Iris pigment epithelial cell (primary cell): ENCODE data around the gene NDUFV1.
"Not testable (repeated sequence)": the region's sequence is repeated elsewhere in the genome, so short reads cannot be mapped to it uniquely, and the experiment has no call there.

ENCODE experiments used
- DNase-seq: peaks from one replicate; pipeline ENCODE4 v3.0.0-alpha.2; 2011; ENCODE audit warnings: low read depth

The NDUFV1 gene

DNA sequence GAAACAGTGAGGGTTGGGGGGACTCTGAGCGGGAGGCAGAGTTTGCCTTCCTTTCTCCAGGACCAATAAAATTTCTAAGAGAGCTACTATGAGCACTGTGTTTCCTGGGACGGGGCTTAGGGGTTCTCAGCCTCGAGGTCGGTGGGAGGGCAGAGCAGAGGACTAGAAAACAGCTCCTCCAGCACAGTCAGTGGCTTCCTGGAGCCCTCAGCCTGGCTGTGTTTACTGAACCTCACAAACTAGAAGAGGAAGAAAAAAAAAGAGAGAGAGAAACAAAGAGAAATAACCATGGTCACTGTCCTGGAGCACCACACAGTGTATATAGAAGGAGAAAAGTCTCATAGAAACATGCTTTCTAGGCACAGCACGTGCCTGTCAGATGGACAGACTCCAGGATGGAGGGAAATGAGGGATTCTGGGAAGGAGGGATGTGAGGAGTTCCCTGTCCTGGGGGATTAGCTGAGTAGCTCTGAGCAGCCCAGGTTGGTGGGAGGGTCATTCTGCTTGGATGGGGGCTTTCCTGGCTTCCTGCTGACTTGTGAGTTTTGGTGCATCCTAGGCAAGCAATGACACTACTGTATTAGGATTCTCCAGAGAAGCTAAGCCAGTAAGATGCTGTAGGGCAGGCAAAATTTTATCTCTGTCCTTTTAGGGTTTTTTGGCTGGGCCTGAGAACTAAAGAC, 20.0 kb upstream of the NDUFV1 start:
- no peak for DNase-seq

DNA sequence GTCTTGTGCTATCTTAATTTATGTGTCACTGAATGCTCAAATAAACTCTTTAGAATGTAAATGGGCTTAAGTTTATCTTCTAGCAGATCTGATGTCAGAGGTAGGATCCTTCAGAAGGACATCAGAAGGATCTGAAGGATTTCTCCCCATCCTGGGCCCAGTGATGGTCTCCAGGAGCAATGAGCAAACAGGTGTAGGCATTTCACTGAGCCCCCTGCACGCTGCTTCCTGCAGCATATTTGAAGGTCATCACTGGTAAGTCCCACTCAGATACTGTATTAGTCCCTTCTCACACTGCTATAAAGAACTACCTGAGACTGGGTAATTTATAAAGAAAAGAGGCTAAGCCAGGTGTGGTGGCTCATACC, 18.6 kb upstream of the NDUFV1 start:
- no peak for DNase-seq

DNA sequence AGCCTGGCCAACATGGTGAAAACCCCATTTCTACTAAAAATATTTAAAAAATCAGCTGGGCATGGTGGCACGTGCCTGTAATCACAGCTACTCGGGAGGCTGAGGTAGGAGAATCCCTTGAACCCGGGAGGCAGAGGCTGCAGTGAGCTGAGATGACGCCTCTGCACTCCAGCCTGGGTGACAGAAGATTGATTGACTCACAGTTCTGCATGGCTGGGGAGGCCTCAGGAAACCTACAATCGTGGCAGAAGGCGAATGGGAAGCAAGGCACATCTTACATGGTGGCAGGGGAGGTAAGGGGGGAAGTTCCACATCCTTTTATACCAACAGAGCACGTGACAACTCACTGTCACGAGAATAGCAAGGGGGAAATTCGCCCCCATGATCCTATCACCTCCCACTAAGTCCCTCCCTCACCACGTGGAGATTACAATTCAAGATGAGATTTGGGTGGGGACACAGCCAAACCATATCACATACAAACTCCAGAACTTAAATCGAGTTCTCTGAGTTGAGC, 17.8 kb upstream of the NDUFV1 start:
- DNase-seq: not testable (repeated sequence)

DNA sequence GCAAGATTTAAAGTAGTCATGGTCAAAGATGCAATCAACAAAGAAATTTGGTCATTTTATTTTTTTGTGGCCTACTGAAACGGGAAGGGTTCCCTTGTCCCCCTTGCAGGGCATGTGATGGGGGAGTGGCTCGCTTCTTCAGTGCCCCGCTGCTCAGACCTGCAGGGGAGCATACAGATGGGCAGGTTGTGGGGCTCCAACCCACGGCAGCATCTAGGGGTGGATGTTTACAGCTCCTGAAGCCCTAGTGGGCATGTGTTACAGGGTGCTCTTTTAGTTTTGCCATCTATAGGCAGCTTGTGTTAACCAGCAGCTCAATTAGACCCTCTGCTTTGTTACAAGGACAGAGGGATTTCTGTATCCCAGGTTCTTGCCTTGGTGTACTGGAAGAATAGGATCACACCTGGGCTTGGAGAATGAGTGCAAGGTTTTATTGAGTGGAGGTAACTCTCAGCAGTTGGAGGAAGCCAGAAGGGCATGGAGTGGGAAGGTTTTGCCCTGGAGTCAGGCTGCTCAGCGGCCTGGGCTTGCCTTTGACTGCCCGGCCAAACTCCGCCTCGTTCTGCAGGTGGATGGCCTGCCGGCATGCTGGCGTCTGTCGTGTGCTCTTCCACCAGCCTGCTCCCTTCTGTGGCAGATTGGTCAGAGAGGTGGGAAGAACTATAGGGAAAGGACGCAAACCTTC, 13.7 kb upstream of the NDUFV1 start:
- no peak for DNase-seq

DNA sequence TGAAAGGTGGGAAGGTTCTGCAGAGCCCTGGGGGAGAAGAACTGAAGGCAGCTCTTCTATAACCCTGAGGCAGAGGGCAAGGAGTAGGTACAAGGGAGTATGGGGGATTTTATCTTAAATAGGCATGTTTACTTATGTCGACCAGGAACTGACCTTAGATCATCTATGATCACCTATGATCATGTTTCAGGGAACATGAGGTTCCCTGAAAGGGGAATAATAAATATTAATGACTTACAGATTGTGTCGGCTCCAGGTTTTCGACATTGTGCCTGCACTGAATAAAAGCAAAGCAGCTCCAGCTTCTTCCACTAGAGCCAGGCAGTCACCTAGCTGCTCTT, 13.2 kb upstream of the NDUFV1 start:
- no peak for DNase-seq

DNA sequence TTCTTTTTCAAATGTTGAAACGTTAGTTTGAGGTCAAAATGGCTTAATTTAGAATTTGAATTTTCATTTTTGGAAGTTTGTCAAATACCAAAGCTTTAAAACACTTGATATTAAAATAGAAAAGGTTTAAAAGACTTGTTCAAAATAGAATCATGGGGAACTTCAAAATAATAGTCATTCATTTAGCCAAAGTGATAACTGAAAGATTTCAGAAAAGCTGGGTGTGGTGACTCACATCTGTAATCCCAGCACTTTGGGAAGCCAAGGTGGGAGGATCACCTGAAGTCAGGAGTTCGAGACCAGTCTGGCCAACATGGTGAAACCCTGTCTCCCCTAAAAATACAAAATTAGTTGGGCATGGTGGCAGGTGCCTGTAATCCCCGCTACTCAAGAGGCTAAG, 12.3 kb upstream of the NDUFV1 start:
- no peak for DNase-seq

DNA sequence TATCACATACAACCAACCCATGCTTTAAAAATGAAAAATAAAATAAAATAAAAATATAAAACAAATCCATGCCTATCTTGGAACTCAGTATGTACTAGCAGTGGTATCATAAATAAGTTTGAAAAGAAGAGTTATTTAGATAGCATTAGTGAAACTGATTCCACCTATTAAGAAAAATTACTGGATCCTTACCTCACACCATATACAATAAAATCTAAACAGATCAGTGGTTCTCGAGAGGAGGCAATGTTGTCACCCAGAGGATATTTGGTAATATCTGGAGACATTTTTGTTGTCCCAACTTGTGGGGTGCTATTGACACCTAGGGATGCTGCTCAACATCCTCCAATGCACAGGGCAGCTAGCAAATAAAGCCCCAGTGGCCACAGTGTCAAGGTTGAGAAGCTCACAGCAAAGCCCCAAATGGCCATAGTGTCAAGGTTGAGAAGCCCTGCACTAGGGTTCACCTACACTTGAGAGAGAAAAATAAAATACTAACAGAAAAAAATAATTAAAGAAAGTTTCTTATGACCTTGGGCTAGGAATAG, 9.9 kb upstream of the NDUFV1 start:
- DNase-seq: no peak

DNA sequence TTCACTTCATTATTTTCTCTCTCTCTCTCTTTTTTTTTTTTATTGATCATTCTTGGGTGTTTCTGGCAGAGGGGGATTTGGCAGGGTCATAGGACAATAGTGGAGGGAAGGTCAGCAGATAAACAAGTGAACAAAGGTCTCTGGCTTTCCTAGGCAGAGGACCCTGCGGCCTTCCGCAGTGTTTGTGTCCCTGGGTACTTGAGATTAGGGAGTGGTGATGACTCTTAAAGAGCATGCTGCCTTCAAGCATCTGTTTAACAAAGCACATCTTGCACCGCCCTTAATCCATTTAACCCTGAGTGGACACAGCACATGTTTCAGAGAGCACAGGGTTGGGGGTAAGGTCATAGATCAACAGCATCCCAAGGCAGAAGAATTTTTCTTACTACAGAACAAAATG, 9.3 kb upstream of the NDUFV1 start:
- not testable (repeated sequence) for DNase-seq

DNA sequence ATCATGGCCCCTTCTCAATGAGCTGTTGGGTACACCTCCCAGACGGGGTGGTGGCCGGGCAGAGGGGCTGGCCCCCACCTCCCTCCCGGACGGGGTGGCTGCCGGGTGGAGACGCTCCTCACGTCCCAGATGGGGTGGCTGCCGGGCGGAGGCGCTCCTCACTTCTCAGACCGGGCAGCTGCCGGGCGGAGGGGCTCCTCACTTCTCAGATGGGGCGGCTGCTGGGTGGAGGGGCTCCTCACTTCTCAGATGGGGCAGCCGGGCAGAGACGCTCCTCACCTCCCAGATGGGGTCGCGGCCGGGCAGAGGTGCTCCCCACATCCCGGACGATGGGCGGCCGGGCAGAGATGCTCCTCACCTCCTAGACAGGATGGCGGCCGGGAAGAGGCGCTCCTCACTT, 8.8 kb upstream of the NDUFV1 start:
- DNase-seq: not testable (repeated sequence)

DNA sequence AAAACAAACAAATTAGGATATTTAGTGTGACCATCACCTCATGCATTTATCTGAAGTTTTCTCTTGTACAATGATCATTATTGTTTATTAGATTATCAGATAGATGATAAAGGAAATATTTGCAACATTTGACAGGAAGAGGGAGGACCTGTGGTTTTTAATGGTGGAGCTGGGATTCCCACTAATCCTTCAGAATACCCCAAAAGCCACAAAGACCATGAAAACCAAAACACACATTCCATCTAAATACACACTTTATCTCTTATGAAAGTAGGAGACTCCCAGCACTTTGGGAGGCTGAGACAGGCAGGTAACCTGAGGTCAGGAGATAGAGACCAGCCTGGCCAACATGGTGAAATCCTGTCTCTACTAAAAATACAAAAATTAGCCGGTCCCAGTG, 7.6 kb upstream of the NDUFV1 start:
- DNase-seq: no peak

DNA sequence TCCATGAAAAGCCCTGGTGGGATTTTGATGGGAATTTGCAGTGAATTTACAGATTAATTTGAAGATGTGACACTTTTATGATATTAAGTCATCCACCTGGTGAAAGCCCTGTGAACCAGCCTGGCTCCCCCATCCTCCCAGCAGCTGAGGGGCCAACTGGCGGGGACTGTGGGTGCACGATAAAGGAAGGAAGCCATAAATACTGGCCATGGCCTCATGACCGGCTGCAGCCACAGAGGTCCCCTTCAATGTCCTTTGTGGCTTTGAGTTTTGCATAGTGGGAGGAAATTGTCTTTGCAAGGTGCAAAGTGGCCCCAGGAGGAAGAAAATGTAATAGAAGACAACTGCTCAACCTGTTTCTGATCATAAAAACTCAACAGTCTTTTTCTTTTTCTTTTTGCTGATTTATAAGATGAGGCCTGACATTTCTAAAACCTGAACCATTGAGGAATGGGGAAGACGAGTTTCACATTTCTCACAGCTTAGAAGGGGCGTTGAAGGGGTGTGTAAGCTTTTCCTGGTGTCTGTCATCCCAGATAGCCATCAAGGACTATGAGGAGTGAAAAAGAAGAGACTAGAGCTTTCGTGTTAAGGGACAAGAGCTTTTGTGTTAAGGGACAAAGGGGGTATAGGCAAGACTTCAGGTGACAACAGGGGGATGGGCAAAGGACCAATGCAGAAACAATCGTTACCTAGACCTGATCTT, 6.3 kb upstream of the NDUFV1 start:
- no peak for DNase-seq

DNA sequence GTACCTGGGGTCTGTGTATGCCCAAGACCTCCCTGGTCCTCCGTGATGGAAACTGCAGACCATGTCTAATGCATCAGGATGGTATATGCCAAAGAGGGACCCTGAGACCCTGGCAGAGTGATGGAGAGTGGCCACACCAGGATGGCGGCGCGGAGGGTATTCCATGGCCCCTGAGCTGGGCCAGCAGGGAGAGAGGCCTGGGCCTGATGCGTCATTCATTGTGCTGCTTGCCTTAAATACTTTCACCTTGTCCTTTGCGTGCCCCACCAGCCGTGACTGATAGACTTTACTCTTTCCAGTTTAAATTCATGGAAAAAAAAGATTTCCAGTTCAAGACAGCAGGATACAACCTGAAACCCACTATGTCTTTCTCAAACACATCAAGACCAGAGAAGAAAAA, 5.6 kb upstream of the NDUFV1 start:
- no peak for DNase-seq

DNA sequence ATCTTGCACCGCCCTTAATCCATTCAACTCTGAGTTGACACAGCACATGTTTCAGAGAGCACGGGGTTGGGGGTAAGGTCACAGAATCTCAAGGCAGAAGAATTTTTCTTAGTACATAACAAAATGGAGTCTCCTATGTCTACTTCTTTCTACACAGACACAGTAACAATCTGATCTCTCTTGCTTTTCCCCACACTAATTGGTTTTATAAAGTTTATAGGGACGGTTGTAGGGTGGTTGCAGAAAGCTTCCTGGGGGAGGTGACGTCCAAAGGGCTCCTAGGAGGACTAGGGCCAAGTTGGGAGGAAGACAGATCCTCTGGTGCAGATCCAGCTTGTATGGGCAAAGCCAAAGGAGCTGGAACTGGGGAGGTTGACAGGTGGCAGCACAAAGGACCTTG, 2.6 kb upstream of the NDUFV1 start:
- DNase-seq: not testable (repeated sequence)

DNA sequence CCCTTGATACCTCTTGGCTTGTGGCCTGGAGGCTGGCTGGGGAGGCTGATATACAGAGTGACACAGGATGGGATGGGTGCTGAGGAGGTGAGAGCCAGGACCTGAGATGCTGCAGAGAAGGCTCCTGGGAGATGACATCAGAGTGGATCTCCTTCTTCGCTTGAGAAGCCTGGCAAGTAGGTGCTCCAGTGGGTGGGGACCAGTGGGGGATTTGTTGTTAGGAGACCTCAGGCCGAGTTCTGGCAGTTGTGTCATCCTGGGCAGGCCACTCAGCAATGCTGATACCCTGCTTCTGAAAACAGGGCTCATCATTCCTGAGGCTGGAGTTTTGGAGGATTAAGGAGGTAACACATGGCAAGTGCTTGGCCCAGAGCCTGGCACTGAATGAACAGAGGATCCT, 1.9 kb upstream of the NDUFV1 start:
- no peak for DNase-seq

DNA sequence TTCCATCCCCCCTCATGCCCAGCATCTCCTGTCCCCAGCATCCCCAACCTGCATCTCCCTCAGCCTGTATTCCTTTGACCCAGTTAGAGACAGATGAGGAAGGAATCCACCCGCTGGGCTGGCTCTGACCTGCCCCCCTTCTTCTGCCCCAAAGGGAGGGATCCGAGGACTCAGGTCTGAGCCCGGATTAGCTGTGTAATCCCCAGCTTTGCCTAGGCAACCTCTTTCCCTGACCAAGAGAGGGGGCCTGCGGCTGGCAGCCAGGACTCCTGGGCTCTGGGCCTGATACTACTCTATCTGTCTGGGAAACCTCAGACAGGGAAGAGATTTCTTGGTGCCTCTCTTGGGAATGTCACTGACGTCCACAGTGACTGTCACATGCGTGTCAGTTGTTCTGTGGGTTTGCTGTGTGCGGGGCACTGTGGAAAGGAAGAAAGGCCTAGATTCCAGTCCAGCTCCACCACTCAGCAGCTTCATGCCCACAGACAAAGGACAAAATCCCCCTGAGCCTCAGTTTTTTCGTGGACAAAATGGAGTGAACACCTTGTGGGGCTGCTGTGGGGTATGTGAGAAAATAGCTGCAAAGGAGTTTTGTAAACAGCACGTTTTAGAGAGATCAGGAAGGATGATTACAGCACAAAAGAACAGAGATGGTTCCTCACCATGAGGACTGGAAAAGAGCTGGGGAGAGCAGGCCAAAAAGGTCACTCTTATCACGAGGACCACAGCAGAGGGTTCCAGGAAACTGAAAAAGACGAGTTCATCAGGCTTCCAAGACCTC, 1.3 kb upstream of the NDUFV1 start:
- no peak for DNase-seq

DNA sequence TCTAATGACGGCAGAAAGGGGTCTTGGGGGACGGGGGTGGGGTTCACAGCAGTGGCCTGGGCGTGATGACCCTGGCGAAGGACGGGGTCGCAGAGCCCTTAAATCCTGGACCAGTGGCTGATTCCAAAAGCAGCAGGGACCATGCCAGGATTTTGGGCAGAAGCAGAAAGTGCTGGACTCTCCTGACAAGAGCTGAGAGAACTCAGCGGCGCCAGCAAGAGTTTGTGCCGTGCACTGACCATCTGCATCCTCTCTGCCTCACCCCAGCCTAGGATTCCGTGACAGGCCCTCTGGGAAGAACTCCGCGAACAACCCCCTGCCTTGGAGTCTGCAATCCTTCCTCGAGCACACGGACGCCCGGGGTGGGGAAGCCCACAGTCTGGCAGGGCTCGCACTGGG, 644 bp upstream of the NDUFV1 start:
- DNase-seq: no peak

DNA sequence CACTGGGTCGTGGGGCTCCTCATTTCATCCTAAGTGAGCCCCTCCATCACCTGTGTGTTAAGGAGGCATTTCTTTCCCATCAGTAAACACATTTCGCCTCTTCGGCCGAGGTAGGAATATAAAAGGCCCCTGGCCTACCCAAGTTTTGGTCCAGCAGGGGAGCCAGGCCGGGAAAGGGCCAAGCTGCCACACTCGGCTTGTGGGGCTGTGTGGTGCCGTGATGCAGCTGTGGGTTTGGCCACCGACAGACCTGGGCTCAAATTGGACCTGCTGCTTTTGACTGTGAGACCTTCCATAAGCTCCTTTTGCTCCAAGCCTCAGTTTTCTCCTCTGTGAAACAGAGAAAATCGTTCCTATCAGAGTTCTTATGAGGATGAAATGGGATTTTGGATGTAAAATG, 771 bp downstream of the NDUFV1 start:
- DNase-seq: no peak

DNA sequence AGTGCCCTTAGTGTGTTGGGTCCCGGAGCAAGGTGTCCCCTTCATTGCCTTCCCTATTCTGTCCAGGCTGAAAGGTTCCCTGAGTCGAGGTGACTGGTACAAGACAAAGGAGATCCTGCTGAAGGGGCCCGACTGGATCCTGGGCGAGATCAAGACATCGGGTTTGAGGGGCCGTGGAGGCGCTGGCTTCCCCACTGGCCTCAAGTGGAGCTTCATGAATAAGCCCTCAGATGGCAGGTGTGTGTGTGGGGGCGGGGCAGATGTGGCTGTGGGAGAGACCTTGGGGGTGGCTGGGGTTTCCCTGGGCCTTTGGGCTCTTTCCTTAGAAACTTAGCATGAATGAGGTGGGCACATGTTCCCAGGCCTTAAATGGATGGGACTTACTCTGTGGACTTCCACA, 1.8 kb downstream of the NDUFV1 start:
- no peak for DNase-seq

DNA sequence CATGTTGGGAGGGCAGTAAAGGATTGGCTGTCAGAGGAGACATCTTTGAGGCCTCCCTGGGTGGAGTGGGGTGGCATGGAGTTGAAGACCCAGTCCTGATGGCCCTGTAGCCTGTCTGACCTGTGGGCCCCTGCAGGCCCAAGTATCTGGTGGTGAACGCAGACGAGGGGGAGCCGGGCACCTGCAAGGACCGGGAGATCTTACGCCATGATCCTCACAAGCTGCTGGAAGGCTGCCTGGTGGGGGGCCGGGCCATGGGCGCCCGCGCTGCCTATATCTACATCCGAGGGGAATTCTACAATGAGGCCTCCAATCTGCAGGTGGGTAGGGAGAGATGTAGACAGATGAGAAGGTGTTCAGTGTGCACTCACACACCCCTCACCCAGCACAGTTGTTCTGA, 2.6 kb downstream of the NDUFV1 start:
- DNase-seq: no peak

DNA sequence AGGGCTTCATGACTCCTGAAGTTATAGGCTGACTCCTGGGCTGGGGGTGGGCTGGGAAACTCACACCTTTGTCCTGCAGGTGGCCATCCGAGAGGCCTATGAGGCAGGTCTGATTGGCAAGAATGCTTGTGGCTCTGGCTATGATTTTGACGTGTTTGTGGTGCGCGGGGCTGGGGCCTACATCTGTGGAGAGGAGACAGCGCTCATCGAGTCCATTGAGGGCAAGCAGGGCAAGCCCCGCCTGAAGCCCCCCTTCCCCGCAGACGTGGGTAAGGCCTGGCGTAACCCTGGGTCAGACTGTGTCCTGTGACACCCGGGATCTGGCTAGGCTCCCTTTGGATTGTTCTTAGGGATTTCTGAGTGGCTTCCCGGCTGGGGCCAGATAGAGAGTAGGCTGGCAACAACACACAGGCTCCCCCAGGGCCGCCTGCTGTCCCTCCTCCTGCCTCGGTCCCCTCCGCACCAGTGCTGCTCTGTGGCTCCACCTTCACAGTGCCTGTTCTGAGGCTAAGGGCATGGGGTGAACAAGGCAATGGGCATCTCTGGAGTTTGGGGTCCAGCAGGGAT, 3.6 kb downstream of the NDUFV1 start:
- no peak for DNase-seq

DNA sequence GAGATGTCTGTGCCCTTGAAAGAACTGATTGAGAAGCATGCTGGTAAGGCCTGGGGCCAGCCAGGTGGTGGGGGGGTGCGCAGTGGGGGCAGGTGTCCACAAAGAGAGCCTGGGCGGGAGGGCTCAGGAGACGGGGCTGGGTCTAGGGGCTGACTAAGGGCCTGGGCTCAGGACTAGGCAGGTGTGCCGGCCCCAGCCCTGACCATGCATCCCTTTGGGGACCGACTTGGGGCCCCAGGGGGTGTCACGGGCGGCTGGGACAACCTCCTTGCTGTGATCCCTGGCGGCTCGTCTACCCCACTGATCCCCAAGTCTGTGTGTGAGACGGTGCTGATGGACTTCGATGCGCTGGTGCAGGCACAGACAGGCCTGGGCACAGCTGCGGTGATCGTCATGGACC, 4.4 kb downstream of the NDUFV1 start:
- DNase-seq: no peak
